HPDE6-E6E7 (cell line): Measurements from ENCODE around the gene LARP6.
"Not testable (repeated sequence)": the region's sequence is repeated elsewhere in the genome, so short reads cannot be mapped to it uniquely, and the experiment has no call there.

Experiments
- DNase-seq: peaks from one replicate; pipeline ENCODE4 v3.0.0; 2011; ENCODE audit warnings: missing footprints; ENCODE audit errors: extremely low spot score

Gene LARP6

GRCh38 chr15:70853973-70854665, at the start of gene LARP6:
Gene LARP6, minus strand, starts transcription at chr15:70854157. Its CDS starts 69 bp downstream, at chr15:70854088.
- DNase-seq: peak; percentile 20

- peak; percentile 72 for DNase-seq
Observed at GRCh38 chr15:70902107-70902506, 48.1 kb upstream of the LARP6 start.

GRCh38 chr15:70892912-70893560, 39.1 kb upstream of the LARP6 start:
- peak; percentile 36 for DNase-seq

- peak; percentile 70 for DNase-seq
Observed at GRCh38 chr15:70892002-70892911, 38.3 kb upstream of the LARP6 start, which contains the start of the genes LRRC49 and THAP10. Gene LRRC49, plus strand, starts transcription at chr15:70892826. Its CDS starts 69 bp downstream, at chr15:70892895. Gene THAP10, minus strand, starts transcription at chr15:70892433. Its CDS starts 161 bp downstream, at chr15:70892272.

- no peak for DNase-seq
Observed at GRCh38 chr15:70882361-70882760, 28.4 kb upstream of the LARP6 start.

- no peak for DNase-seq
Observed at GRCh38 chr15:70880781-70881180, 26.8 kb upstream of the LARP6 start.

- DNase-seq: no peak
Observed at GRCh38 chr15:70879401-70879800, 25.4 kb upstream of the LARP6 start.

GRCh38 chr15:70876683-70877082, 22.7 kb upstream of the LARP6 start:
- DNase-seq: no peak

GRCh38 chr15:70876011-70876410, 22.1 kb upstream of the LARP6 start:
- DNase-seq: no peak

- no peak for DNase-seq
Observed at GRCh38 chr15:70875001-70875782, 21.2 kb upstream of the LARP6 start.

- DNase-seq: no peak
Observed at GRCh38 chr15:70873232-70874054, 19.5 kb upstream of the LARP6 start.

GRCh38 chr15:70871490-70871889, 17.5 kb upstream of the LARP6 start:
- not testable (repeated sequence) for DNase-seq

- DNase-seq: no peak
Observed at GRCh38 chr15:70870051-70870450, 16.1 kb upstream of the LARP6 start.

- DNase-seq: no peak
Observed at GRCh38 chr15:70869346-70869745, 15.4 kb upstream of the LARP6 start.

- DNase-seq: no peak
Observed at GRCh38 chr15:70867911-70868467, 14.0 kb upstream of the LARP6 start.

GRCh38 chr15:70866982-70867641, 13.2 kb upstream of the LARP6 start:
- DNase-seq: no peak

GRCh38 chr15:70863450-70864218, 9.7 kb upstream of the LARP6 start:
- DNase-seq: peak; percentile 73

GRCh38 chr15:70859998-70860397, 6.0 kb upstream of the LARP6 start:
- no peak for DNase-seq
